Ishikawa (cell line): Measurements from ENCODE around the gene CXCL17.
A peak's percentile ranks its signal among the peaks of the same experiment; 100 is the strongest.

Experiments
- CEBPB ChIP-seq: IDR thresholded peaks from 2 replicates; pipeline ENCODE4 v1.6.1; 2012
- CREB1 ChIP-seq: IDR thresholded peaks from 2 replicates; pipeline ENCODE4 v1.6.1; 2012; ENCODE audit warnings: low read depth
- EGR1 ChIP-seq: IDR thresholded peaks from 2 replicates; pipeline ENCODE4 v1.6.1; 2012
- EP300 ChIP-seq: IDR thresholded peaks from 2 replicates; pipeline ENCODE4 v1.6.1; 2012; ENCODE audit warnings: borderline replicate concordance
- FOXM1 ChIP-seq: IDR thresholded peaks from 2 replicates; pipeline ENCODE4 v1.6.1; 2012; ENCODE audit warnings: low read depth, borderline replicate concordance
- MAX ChIP-seq: IDR thresholded peaks from 2 replicates; pipeline ENCODE4 v1.6.1; 2012
- NFIC ChIP-seq: IDR thresholded peaks from 2 replicates; pipeline ENCODE4 v1.6.1; 2012
- RAD21 ChIP-seq: IDR thresholded peaks from 2 replicates; pipeline ENCODE4 v1.6.1; 2012; ENCODE audit warnings: low read depth
- REST ChIP-seq: IDR thresholded peaks from 2 replicates; pipeline ENCODE4 v1.6.1; 2012; ENCODE audit warnings: low read depth, mild to moderate bottlenecking
- TAF1 ChIP-seq: IDR thresholded peaks from 2 replicates; pipeline ENCODE4 v1.6.1; 2012; ENCODE audit warnings: low read depth, mild to moderate bottlenecking
- TCF12 ChIP-seq: IDR thresholded peaks from 2 replicates; pipeline ENCODE4 v1.6.1; 2012; ENCODE audit warnings: low read depth
- TEAD4 ChIP-seq: IDR thresholded peaks from 2 replicates; pipeline ENCODE4 v1.6.1; 2012
- USF1 ChIP-seq: IDR thresholded peaks from 2 replicates; pipeline ENCODE4 v1.6.1; 2012
- YY1 ChIP-seq: IDR thresholded peaks from 2 replicates; pipeline ENCODE4 v1.6.1; 2012; ENCODE audit warnings: low read depth
- ZBTB7A ChIP-seq: IDR thresholded peaks from 2 replicates; pipeline ENCODE4 v1.6.1; 2012; ENCODE audit warnings: low read depth

Gene CXCL17

DNA sequence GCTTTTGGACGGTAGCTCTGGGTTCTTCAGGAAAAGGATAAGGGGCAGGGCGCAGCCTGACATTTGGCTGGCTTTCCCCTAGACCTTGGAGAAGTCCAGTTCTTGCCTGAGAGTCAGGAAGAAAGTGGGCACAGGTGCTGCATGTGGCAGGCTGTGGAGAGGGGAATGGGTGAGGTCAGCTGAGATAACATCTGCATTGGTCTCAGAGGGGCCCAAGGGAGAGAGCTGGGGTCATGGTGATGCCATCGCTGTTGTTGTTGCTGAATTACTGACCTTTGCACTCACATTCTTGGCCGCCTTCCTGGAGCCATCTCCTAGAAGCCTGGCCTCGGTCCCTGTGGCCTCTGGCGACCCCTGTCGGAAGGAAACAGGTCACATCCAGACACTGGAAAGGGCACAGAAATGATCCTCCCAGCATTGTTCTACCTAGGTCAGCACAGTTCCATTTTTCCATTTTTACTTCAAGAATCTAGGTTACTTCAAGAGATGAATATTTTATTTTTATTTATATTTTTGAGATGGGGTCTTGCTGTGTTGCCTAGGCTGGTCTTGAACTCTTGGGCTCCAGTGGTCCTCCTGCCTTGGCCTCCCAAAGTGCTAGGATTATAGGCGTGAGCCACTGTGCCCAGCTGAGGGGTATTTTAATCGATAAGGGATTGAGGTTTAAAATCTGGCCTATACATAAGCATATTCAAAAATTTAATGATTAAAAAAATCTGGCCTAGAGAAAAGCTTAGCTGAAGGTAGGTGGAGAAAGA, 9.1 kb downstream of the CXCL17 start:
- TF ChIP-seq REST (no peak), TAF1 (no peak), EGR1 (no peak), RAD21 (peak; percentile 84), TCF12 (no peak), FOXM1 (no peak), EP300 (no peak), MAX (no peak), CEBPB (no peak), NFIC (peak; percentile 27; the same call in 1 of the 2 replicates), USF1 (no peak), CREB1 (no peak), ZBTB7A (no peak), YY1 (no peak), TEAD4 (peak; percentile 37; the same call in 1 of the 2 replicates)

GRCh38 chr19:42431486-42431885, 11.3 kb downstream of the CXCL17 start:
- TF ChIP-seq TEAD4 (no peak), CEBPB (no peak), ZBTB7A (no peak), TAF1 (no peak), REST (no peak)

DNA sequence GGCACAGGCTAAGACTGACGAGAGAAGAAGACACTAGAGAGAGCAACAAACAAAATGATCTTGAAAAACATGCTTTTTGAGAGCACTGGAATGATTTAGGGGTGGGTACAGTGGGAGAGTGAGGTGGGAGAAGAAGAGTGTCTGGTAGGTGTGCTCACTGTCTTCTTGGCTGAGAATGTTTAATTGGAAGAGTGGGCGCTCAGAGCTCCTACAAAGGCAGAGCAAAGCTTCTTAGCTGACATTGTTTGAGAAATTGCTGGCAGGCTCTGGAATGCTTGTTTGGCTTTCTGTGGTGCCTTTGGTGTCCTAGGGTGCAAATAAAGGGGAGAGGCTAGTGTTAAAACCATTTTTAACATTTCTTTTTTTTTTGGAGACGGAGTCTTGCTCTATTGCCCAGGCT, 14.1 kb downstream of the CXCL17 start:
- TF ChIP-seq ZBTB7A (no peak), TEAD4 (no peak)

DNA sequence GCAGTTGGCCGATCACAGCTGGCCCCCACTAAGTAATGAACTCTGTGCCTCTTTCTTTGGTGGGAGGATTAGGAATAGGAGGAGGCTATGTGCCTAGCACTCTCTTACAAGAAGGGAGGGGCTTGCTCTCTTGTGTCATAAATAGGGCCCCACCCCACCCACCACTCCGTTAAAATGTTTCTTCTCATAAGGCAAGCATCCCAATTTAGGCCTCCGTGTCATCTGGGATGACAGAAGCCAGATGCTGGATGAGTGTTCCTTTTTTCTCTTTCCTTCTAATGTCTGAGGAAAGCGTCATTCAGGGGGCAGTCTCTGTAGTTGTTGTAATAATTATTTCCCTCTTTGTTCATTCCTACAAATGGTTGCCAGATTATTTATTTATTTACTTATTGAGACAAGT, 15.4 kb downstream of the CXCL17 start, which contains the start of gene LIPE:
TSS of gene LIPE (minus strand) at position 76 of the 400 bp plus-strand sequence. CDS start 239 bp downstream, outside the sequence.
- TF ChIP-seq EGR1 (no peak), TAF1 (no peak), CEBPB (no peak), NFIC (no peak), ZBTB7A (no peak), TCF12 (no peak), RAD21 (no peak), FOXM1 (no peak), YY1 (no peak), TEAD4 (no peak), EP300 (no peak), USF1 (no peak), REST (no peak), MAX (no peak), CREB1 (no peak)

DNA sequence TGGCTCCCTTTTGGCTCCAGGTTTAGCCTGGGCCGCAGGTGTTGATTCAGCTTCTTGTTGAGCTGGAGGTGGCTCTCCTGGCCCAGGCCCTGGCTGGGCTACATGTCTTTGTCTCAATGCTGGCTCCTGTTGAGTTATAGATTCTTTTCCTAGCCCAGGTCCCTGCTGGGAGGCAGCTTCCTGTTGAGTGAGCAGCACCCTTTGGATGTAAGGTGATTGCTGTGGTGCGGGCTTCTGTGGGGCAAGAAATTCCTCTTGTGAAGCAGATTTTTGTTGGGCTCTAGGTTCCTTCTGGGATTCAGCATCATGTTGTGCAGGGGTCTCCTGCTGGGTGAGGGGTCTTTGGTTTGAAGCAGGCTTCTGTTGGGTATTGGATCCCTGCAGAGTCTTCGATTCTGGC, 16.1 kb downstream of the CXCL17 start:
- TF ChIP-seq RAD21 = no peak
- no peak for TF ChIP-seq EGR1
